HG03457 (cell line): Measurements from ENCODE around the gene GPRC5D.

ENCODE experiments used
- ATAC-seq: cut with Tn5 transposase; IDR thresholded peaks from one replicate; pipeline ENCODE4 v1.9.1; 2021; ENCODE audit warnings: moderate number of reproducible peaks; ENCODE audit not compliant: unreplicated experiment

Gene GPRC5D

GRCh38 chr12:12909228-12909994, 42.6 kb downstream of the GPRC5D start:
- no peak for ATAC-seq

GRCh38 chr12:12908711-12909110, 43.3 kb downstream of the GPRC5D start:
- no peak for ATAC-seq

GRCh38 chr12:12908252-12908651, 43.7 kb downstream of the GPRC5D start:
- ATAC-seq: no peak

GRCh38 chr12:12907552-12907951, 44.4 kb downstream of the GPRC5D start:
- ATAC-seq: no peak

- ATAC-seq: no peak
These were observed 48.0 kb downstream of the GPRC5D start for GRCh38 chr12:12903642-12904609.

GRCh38 chr12:12902036-12902435, 49.9 kb downstream of the GPRC5D start:
- ATAC-seq: no peak

- no peak for ATAC-seq
These were observed 50.7 kb downstream of the GPRC5D start for GRCh38 chr12:12901158-12901791.

GRCh38 chr12:12900786-12901157, 51.2 kb downstream of the GPRC5D start:
- no peak for ATAC-seq

GRCh38 chr12:12899530-12900380, 52.2 kb downstream of the GPRC5D start:
- peak; percentile 65 for ATAC-seq

GRCh38 chr12:12898911-12899511, 53.0 kb downstream of the GPRC5D start:
- ATAC-seq: no peak

GRCh38 chr12:12898136-12898717, 53.7 kb downstream of the GPRC5D start:
- ATAC-seq: no peak

GRCh38 chr12:12897302-12897701, 54.7 kb downstream of the GPRC5D start:
- no peak for ATAC-seq

- ATAC-seq: no peak
These were observed 55.7 kb downstream of the GPRC5D start for GRCh38 chr12:12896260-12896659.

GRCh38 chr12:12893438-12893837, 58.5 kb downstream of the GPRC5D start:
- no peak for ATAC-seq

- ATAC-seq: no peak
These were observed 59.3 kb downstream of the GPRC5D start for GRCh38 chr12:12892681-12893141.

GRCh38 chr12:12891881-12892355, 60.1 kb downstream of the GPRC5D start:
- ATAC-seq: no peak

- no peak for ATAC-seq
These were observed 60.7 kb downstream of the GPRC5D start, which contains the start of gene GPRC5A for GRCh38 chr12:12891080-12891880. GPRC5A (plus strand) TSS chr12:12891562; CDS start chr12:12908250, 16,688 bp downstream.
